NCI-H187 treated with DMSO at 0.1 percent for 48 hours (cell line): ENCODE results near the gene TMEM255B.

Source experiments
- DNase-seq: peaks from one replicate; lab custom pipeline; 2025; lab: John Stamatoyannopoulos, UW

TMEM255B gene

GRCh38 chr13:113834496-113835200 is 75.6 kb downstream of the TMEM255B start:
- DNase-seq = no peak

- DNase-seq = peak; percentile 89
These were observed 76.6 kb downstream of the TMEM255B start for GRCh38 chr13:113835461-113836270.

- no peak for DNase-seq
These were observed 77.9 kb downstream of the TMEM255B start for GRCh38 chr13:113836768-113837559.

- no peak for DNase-seq
These were observed 78.7 kb downstream of the TMEM255B start for GRCh38 chr13:113837560-113838355.

GRCh38 chr13:113838711-113839201 is 79.7 kb downstream of the TMEM255B start:
- DNase-seq = no peak

GRCh38 chr13:113839536-113840204 is 80.6 kb downstream of the TMEM255B start:
- no peak for DNase-seq

GRCh38 chr13:113840541-113841352 is 81.7 kb downstream of the TMEM255B start:
- DNase-seq = no peak

- DNase-seq = no peak
These were observed 82.3 kb downstream of the TMEM255B start for GRCh38 chr13:113841353-113841650.

GRCh38 chr13:113842336-113843062 is 83.5 kb downstream of the TMEM255B start:
- no peak for DNase-seq

- DNase-seq = no peak
These were observed 84.1 kb downstream of the TMEM255B start for GRCh38 chr13:113843063-113843654.

- DNase-seq = no peak
These were observed 85.0 kb downstream of the TMEM255B start for GRCh38 chr13:113843864-113844556.

- no peak for DNase-seq
These were observed 86.0 kb downstream of the TMEM255B start for GRCh38 chr13:113845055-113845454.

GRCh38 chr13:113845723-113846635 is 87.0 kb downstream of the TMEM255B start:
- DNase-seq = no peak

- DNase-seq = no peak
These were observed 87.8 kb downstream of the TMEM255B start for GRCh38 chr13:113846636-113847318.

- DNase-seq = no peak
These were observed 89.0 kb downstream of the TMEM255B start for GRCh38 chr13:113848020-113848419.

GRCh38 chr13:113848431-113849260 is 89.6 kb downstream of the TMEM255B start:
- DNase-seq = no peak
